AG10803 (cell line): ENCODE measurements around the gene CRACR2A.

Source experiments
- DNase-seq: peaks from one replicate; pipeline ENCODE4 v3.0.0; 2010; ENCODE audit warnings: low read depth
- H3K4me3 ChIP-seq: 2 replicates; pipeline ENCODE4 v1.5.1; 2011; ENCODE audit warnings: mild to moderate bottlenecking, low read length, control low read depth
- CTCF ChIP-seq: conservative IDR thresholded peaks from 2 replicates; pipeline ENCODE4 v1.5.1; 2011; ENCODE audit warnings: mild to moderate bottlenecking, low read length, control low read depth, inconsistent platforms

CRACR2A gene

DNA sequence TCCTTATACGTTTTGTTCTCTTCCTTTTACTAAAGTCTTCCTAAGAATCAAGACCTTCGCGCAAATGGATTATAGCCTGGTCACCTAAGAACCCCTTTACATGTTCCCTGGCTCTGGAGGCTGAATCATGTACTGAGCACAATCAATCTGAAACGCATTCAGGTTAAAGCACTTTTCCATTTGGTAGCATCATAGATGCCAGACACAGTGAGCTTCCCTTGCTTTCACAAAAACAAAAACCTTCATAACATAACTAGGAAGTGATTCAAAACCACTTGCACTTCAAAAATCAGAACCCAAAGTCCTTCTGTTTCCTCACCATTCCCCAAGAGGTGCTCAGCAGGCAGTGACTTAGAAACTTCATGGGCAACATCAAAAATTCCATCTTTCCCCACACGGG lies 105.4 kb downstream of the CRACR2A start:
- DNase-seq: no peak
- TF ChIP-seq CTCF: no peak
- no peak overlapping the region for H3K4me3 ChIP-seq

- no peak for TF ChIP-seq CTCF
- no peak overlapping the region for H3K4me3 ChIP-seq
Observed at GRCh38 chr12:3646561-3647241, 106.2 kb downstream of the CRACR2A start.

DNA sequence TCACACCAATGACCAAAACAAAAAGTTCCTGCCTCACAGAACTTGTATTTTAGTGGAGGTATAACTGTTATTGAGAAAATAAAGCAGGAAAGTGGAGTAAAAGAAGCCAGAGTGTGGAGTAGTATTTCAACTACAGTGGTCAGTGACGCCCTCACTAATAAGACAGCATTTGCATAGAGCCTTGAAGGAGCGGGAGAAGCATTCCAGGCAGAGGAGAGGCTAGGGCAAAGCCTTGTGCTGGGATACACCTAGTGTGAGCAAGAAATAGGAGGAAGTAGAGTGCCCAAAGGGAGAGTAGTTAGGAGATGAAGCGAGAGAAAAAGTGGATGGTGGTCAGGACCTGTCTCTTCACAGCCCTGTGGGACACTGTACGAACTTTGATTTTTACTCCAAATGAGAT lies 107.8 kb downstream of the CRACR2A start:
- no peak for TF ChIP-seq CTCF
- H3K4me3 ChIP-seq: no peak overlapping the region
- DNase-seq: no peak

More at GRCh38 chr12:3646561-3647241, 106.2 kb downstream of the CRACR2A start:
- DNase-seq: no peak

- no peak for DNase-seq
- no peak for TF ChIP-seq CTCF
- no peak overlapping the region for H3K4me3 ChIP-seq
Observed at GRCh38 chr12:3644104-3644503, 108.8 kb downstream of the CRACR2A start.

GRCh38 chr12:3641428-3642018 lies 111.4 kb downstream of the CRACR2A start:
- DNase-seq: peak; percentile 77
- H3K4me3 ChIP-seq: no peak overlapping the region
- TF ChIP-seq CTCF: no peak

GRCh38 chr12:3636328-3636727 lies 116.6 kb downstream of the CRACR2A start:
- no peak for TF ChIP-seq CTCF
- H3K4me3 ChIP-seq: no peak overlapping the region
- DNase-seq: no peak

DNA sequence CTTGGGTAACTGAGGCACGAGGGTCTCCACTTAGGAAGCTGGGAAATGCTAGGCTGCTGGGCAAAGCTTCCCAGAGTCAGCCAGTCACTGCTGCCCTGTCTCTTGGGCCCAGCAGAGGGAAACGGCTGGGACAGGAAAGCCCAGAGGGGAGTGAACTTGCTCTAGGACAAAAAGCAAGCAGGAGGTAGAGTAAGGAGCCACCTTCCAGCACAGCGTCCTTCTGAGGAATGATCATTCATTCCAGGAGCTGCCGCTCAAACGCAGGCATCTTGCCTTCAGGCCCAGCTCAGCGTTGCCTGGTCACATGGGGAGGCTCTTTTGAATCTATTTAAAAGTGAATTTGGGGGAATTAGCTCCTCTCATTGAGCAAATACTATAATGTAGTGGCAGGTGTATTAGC lies 118.6 kb downstream of the CRACR2A start:
- TF ChIP-seq CTCF: no peak
- no peak overlapping the region for H3K4me3 ChIP-seq
- DNase-seq: no peak
